Lower lobe of right lung (tissue), 2 donors: Measurements from ENCODE around the gene UNC13A. TPM values are rescaled to one million over a fixed set of nuclear protein-coding genes. Genes with fewer than 3 reads are reported as not detected.
A peak's percentile ranks its signal among the peaks of the same experiment; 100 is the strongest.

Experiments
- ATAC-seq, 2 donors: fragments of 200-7000 bp; cut with Tn5 transposase; one replicate each; pipeline ENCODE4 v1.9.1; 2020 to 2022; ENCODE audit warnings: mild to moderate bottlenecking in 2 of 2, moderate library complexity in 2 of 2
- DNase-seq: peaks from one replicate; pipeline ENCODE4 v3.0.0-alpha.2; 2020
- H3K27ac ChIP-seq: fragments of 200-600 bp; one replicate; pipeline ENCODE4 v1.8.0; 2022
- H3K27me3 ChIP-seq: fragments of 200-600 bp; one replicate; pipeline ENCODE4 v1.8.0; 2022; ENCODE audit warnings: low read depth
- H3K36me3 ChIP-seq: fragments of 200-600 bp; one replicate; pipeline ENCODE4 v1.8.0; 2022; ENCODE audit warnings: mild to moderate bottlenecking
- H3K4me1 ChIP-seq: fragments of 200-600 bp; one replicate; pipeline ENCODE4 v1.8.0; 2022
- H3K4me3 ChIP-seq: fragments of 200-600 bp; one replicate; pipeline ENCODE4 v1.8.0; 2022; ENCODE audit warnings: mild to moderate bottlenecking
- H3K9me3 ChIP-seq: fragments of 200-600 bp; one replicate; pipeline ENCODE4 v1.8.0; 2022
- intact Hi-C: fragments of 100-400 bp; cut with DNase I; formaldehyde crosslinking; loops from one replicate; pipeline ENCODE4 v1.11.0; 2022
- total RNA-seq: library from RNA; stranded (reverse); fragmentation: NEBNext Ultra II Directional; extraction: Animal tissue kit (Norgen Biotek cat#: 25700); gene quantifications from one replicate; pipeline ENCODE4 v1.2.1, GENCODE V29; 2021
- TF ChIP-seq, protein P1 (sequence below): fragments of 200-600 bp; IDR thresholded peaks from one replicate; pipeline ENCODE4 v1.8.0; 2022; ENCODE audit warnings: antibody characterized with exemption, mild to moderate bottlenecking
- donor health status: DM: no; HTN: yes; CAD: no; lungs with severe emphysema.

The UNC13A gene
- total RNA-seq, 1 donor from 2014 or later = 0.21 TPM

DNA sequence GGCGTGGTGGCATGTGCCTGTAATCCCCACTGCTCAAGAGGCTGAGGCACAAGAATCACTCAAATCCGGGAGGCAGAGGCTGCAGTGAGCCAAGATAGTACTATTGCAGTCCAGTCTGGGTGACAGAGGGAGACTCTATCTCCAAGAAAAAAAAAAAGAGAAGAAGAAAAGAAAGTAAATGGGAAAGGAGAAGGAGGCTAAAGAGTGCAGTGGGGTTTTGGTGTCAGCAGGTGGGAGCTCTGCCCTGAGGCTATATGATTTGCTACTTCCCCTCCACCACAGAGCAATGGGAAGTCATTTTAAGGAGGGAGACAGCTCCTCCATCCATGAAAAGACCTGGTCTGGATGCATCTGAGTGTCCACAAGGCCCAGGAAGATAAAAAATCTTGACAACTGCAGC lies 23.1 kb downstream of the UNC13A start:
- intact Hi-C loops = no loop called here
- no peaks in the 10 kb centered on the region for H3K36me3 ChIP-seq
- no peak overlapping the region for H3K27ac ChIP-seq
- H3K27me3 ChIP-seq = no peaks in the 10 kb centered on the region
- no peak for ATAC-seq
- TF ChIP-seq, protein P1, sequence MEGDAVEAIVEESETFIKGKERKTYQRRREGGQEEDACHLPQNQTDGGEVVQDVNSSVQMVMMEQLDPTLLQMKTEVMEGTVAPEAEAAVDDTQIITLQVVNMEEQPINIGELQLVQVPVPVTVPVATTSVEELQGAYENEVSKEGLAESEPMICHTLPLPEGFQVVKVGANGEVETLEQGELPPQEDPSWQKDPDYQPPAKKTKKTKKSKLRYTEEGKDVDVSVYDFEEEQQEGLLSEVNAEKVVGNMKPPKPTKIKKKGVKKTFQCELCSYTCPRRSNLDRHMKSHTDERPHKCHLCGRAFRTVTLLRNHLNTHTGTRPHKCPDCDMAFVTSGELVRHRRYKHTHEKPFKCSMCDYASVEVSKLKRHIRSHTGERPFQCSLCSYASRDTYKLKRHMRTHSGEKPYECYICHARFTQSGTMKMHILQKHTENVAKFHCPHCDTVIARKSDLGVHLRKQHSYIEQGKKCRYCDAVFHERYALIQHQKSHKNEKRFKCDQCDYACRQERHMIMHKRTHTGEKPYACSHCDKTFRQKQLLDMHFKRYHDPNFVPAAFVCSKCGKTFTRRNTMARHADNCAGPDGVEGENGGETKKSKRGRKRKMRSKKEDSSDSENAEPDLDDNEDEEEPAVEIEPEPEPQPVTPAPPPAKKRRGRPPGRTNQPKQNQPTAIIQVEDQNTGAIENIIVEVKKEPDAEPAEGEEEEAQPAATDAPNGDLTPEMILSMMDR = no peak
- no peak for DNase-seq
- H3K4me1 ChIP-seq = no peaks in the 10 kb centered on the region
- H3K9me3 ChIP-seq = peaks cover 5% of the 10 kb centered on the region
- no peak overlapping the region for H3K4me3 ChIP-seq

DNA sequence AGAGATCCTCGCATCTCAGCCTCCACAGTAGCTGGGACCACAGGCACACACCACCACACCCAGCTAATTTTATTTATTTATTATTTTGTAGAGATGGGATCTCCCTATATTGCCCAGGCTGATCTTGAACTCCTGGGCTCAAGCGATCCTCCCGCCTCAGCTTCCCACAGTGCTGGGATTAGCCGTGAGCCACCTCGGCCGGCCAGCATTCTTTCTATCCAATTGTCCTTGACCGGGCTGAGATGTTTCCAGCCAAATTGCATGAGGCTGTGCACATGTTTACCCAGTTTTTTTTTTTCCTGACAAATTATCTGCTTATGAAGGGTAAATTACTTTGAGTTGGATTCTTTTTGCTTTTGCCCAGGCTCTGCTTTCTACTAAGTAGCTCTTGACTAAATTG lies 28.2 kb downstream of the UNC13A start:
- peak overlapping the region; percentile 73 for H3K27ac ChIP-seq
- intact Hi-C loops = no loop called here
- H3K9me3 ChIP-seq = peaks cover 5% of the 10 kb centered on the region
- DNase-seq = no peak
- no peaks in the 10 kb centered on the region for H3K36me3 ChIP-seq
- no peak overlapping the region for H3K4me3 ChIP-seq
- H3K4me1 ChIP-seq = no peaks in the 10 kb centered on the region
- H3K27me3 ChIP-seq = no peaks in the 10 kb centered on the region
- TF ChIP-seq, protein P1 = no peak
- no peak for ATAC-seq

DNA sequence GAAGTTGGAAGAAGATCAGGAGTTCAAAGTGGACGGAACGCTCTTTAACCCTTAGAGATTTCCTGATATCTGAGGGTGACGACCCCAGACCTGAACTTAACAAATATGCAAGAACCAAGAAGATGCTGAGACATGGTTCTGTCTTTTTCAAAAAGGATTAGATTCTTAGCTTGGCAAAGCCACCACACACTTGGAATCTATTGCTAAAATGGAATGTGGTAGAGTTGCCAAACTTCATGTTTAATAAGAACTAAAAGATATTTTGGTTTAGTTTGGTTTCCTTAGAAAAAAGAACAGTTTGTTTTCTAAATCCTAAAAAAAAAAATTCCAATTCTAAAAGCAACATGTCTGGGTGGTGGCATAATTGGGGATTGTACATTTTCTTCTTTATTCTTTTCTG lies 29.5 kb downstream of the UNC13A start:
- TF ChIP-seq, protein P1 = no peak

DNA sequence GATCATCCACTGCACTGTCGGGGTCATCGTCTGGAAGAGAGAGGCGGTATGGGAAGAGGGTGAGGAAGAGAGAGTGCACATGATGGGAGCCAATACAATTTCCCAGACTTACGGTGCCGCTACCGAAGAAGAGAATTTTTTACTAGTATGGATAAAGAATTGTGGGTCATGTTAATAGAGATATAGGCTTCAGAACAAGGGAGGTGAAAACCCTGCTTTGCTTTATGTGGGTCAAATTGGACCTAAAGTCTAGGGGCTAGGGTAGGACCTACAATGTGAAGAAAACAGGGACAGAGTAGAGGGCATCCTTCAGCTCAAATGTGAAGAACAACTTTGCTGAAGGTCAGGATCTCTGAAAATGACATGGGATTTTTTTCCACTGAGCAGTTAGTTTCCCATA lies 29.9 kb downstream of the UNC13A start:
- no peaks in the 10 kb centered on the region for H3K9me3 ChIP-seq
- H3K4me3 ChIP-seq = no peak overlapping the region
- TF ChIP-seq, protein P1 = no peak
- no peaks in the 10 kb centered on the region for H3K27me3 ChIP-seq
- H3K27ac ChIP-seq = peak overlapping the region; percentile 27
- no peaks in the 10 kb centered on the region for H3K4me1 ChIP-seq
- intact Hi-C loops = no loop called here
- ATAC-seq (no peak), DNase-seq (no peak)
- H3K36me3 ChIP-seq = no peaks in the 10 kb centered on the region

More for the DNA sequence above, 29.5 kb downstream of the UNC13A start:
- intact Hi-C loops = no loop called here
- Histone ChIP-seq H3K9me3 (no peaks in the 10 kb centered on the region), H3K36me3 (no peaks in the 10 kb centered on the region), H3K27ac (peak overlapping the region; percentile 73), H3K4me1 (no peaks in the 10 kb centered on the region), H3K27me3 (no peaks in the 10 kb centered on the region), H3K4me3 (no peak overlapping the region)
- DNase-seq (no peak), ATAC-seq (no peak)

DNA sequence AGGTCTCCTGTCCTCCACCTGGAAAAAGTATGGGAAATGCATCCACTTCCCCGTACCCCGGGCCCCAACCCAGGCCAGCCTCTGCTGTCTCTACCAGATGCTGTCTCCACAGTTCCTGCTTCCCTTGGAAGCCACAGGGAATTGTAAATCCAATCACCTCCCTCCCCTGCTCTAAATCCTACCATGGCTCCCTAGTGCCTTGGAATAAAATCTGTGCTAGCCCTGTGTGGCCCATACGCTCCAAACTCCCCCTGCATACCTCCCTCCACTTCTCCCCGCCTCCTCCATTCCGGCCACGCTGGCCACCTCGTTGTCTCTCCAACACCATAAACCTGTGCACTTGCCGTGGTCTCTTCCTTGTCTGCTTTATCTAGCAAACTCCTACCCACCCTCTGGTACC lies 31.2 kb downstream of the UNC13A start:
- ATAC-seq (no peak), DNase-seq (no peak)
- intact Hi-C loops = no loop called here
- Histone ChIP-seq H3K9me3 (no peaks in the 10 kb centered on the region), H3K27ac (no peak overlapping the region), H3K4me1 (no peaks in the 10 kb centered on the region), H3K27me3 (no peaks in the 10 kb centered on the region), H3K36me3 (no peaks in the 10 kb centered on the region), H3K4me3 (no peak overlapping the region)
- TF ChIP-seq, protein P1 = no peak
